HL-60 (cell line): Measurements from ENCODE around the gene CLSTN2.

Experiments
- DNase-seq, 2 experiments: peaks; one replicate each; pipeline ENCODE4 v3.0.0-alpha.2; 2010 to 2020; ENCODE audit warnings: low read depth in 1 of 2, low spot score in 1 of 2
- H3K27ac ChIP-seq: fragments of 250-450 bp; sonication (Bioruptor Pico); replicated peaks from 2 replicates; pipeline ENCODE4 v1.5.1; 2020; ENCODE audit warnings: mild to moderate bottlenecking, moderate library complexity
- H3K27me3 ChIP-seq: fragments of 250-450 bp; sonication (Bioruptor Pico); 2 replicates; pipeline ENCODE4 v1.5.1; 2021; ENCODE audit warnings: mild to moderate bottlenecking, moderate library complexity; ENCODE audit not compliant: insufficient read depth, poor library complexity, severe bottlenecking
- H3K4me3 ChIP-seq: replicated peaks from 2 replicates; pipeline ENCODE4 v1.5.1; 2011; ENCODE audit warnings: mild to moderate bottlenecking, control low read depth, low read length; ENCODE audit not compliant: insufficient read depth
- GABPA ChIP-seq: IDR thresholded peaks from 2 replicates; pipeline ENCODE4 v1.6.1; 2012; ENCODE audit warnings: low read depth
- POLR2AphosphoS5 ChIP-seq: IDR thresholded peaks from 2 replicates; pipeline ENCODE4 v1.6.1; 2012; ENCODE audit warnings: low read depth
- SPI1 ChIP-seq: IDR thresholded peaks from 2 replicates; pipeline ENCODE4 v1.6.1; 2012; ENCODE audit warnings: low read depth, mild to moderate bottlenecking, borderline replicate concordance
- TF ChIP-seq, protein P1 (sequence below): IDR thresholded peaks from one replicate; pipeline ENCODE4 v1.5.1; 2011; ENCODE audit warnings: low read length, control low read depth, inconsistent platforms; ENCODE audit not compliant: insufficient read depth
- TF ChIP-seq, protein P2 (sequence below): IDR thresholded peaks from 2 replicates; pipeline ENCODE4 v1.6.1; 2012; ENCODE audit warnings: low read depth; ENCODE audit not compliant: insufficient replicate concordance

The CLSTN2 gene

DNA sequence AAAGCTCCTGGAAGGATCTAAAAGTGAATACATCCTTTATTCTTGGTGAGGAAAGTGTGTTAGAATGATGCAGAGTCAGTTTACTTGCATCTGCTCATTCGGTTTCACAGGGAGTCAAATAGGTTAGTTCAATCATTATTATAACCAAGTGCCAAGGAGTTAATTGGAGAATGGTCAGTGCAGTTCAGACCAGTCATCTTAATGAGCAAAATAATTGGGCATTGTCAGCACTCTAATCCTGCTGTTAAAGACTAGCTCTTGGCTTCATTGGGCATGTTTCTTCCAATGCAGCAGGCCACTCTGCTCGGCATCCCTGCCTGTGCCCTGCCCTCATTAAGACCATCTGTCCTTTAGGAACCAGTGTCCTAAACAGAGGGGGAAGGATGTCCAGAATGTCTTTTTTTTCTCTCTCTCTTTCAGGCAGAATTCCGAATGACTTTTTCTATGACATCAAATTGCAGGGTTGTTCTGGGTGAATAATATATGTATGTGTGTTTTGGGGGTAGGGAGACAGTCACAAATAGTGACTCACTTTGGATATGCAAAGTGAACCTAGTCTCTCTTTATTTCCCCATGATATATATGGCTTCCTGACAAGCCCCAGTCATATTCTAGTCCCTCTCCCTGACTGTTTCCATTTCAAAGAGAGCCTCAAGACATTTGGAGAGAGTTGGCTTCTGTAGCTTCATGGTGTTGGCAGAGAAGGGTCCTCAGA, 537.5 kb downstream of the CLSTN2 start:
- Histone ChIP-seq H3K27ac (no peak overlapping the region), H3K27me3 (no peaks in the 10 kb centered on the region), H3K4me3 (no peak overlapping the region)
- DNase-seq: no peak
- TF ChIP-seq POLR2AphosphoS5 (no peak), GABPA (no peak), SPI1 (no peak)
- TF ChIP-seq, protein P1, sequence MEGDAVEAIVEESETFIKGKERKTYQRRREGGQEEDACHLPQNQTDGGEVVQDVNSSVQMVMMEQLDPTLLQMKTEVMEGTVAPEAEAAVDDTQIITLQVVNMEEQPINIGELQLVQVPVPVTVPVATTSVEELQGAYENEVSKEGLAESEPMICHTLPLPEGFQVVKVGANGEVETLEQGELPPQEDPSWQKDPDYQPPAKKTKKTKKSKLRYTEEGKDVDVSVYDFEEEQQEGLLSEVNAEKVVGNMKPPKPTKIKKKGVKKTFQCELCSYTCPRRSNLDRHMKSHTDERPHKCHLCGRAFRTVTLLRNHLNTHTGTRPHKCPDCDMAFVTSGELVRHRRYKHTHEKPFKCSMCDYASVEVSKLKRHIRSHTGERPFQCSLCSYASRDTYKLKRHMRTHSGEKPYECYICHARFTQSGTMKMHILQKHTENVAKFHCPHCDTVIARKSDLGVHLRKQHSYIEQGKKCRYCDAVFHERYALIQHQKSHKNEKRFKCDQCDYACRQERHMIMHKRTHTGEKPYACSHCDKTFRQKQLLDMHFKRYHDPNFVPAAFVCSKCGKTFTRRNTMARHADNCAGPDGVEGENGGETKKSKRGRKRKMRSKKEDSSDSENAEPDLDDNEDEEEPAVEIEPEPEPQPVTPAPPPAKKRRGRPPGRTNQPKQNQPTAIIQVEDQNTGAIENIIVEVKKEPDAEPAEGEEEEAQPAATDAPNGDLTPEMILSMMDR: no peak
- TF ChIP-seq, protein P2, sequence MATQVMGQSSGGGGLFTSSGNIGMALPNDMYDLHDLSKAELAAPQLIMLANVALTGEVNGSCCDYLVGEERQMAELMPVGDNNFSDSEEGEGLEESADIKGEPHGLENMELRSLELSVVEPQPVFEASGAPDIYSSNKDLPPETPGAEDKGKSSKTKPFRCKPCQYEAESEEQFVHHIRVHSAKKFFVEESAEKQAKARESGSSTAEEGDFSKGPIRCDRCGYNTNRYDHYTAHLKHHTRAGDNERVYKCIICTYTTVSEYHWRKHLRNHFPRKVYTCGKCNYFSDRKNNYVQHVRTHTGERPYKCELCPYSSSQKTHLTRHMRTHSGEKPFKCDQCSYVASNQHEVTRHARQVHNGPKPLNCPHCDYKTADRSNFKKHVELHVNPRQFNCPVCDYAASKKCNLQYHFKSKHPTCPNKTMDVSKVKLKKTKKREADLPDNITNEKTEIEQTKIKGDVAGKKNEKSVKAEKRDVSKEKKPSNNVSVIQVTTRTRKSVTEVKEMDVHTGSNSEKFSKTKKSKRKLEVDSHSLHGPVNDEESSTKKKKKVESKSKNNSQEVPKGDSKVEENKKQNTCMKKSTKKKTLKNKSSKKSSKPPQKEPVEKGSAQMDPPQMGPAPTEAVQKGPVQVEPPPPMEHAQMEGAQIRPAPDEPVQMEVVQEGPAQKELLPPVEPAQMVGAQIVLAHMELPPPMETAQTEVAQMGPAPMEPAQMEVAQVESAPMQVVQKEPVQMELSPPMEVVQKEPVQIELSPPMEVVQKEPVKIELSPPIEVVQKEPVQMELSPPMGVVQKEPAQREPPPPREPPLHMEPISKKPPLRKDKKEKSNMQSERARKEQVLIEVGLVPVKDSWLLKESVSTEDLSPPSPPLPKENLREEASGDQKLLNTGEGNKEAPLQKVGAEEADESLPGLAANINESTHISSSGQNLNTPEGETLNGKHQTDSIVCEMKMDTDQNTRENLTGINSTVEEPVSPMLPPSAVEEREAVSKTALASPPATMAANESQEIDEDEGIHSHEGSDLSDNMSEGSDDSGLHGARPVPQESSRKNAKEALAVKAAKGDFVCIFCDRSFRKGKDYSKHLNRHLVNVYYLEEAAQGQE: no peak

DNA sequence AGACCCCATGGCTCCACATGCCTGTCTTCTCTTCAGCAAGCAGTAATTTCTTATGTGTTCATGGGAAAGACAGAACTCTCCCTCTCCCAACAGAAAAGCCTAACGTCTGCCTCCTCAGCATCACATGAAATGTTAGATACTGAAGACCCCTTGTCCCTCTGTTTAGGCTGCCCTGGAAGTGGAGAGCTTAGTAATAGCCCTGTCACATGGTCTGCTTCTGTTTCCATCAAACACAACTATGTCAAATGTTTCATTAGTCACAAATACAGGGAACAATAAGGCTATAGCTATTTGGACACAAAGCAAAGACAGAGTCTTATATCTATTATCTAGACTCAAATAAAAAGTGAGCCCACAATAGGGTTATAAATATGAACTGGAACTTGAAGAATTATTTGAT, 552.6 kb downstream of the CLSTN2 start:
- H3K27ac ChIP-seq: no peak overlapping the region
- no peak for DNase-seq
- TF ChIP-seq POLR2AphosphoS5 (no peak), SPI1 (no peak), GABPA (no peak)
- TF ChIP-seq, protein P2: no peak
- TF ChIP-seq, protein P1: no peak

DNA sequence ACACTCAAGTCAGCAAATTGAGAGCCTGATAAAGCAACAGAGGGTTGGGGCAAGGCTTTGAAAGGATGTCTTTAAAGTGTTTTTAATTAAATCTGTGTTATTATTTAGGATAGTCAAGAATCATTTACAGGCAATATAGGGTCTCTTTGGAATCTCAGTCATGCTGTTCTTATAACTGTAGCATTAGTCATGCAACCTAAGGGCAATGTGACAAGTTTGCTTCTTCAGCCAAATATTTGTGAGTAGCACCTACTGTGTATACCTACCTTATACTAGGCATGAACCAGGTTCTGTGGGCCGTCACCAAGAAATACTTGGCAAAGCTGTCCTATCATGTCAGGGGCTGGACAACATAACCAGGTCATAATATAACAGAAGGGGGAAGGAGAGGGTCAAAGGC, 558.3 kb downstream of the CLSTN2 start:
- H3K27me3 ChIP-seq: no peaks in the 10 kb centered on the region
- H3K27ac ChIP-seq: no peak overlapping the region
- no peak overlapping the region for H3K4me3 ChIP-seq
- TF ChIP-seq GABPA: no peak
- TF ChIP-seq, protein P2: no peak
- TF ChIP-seq, protein P1: no peak
- TF ChIP-seq SPI1: no peak
- no peak for TF ChIP-seq POLR2AphosphoS5
- DNase-seq: no peak

More for the DNA sequence above, 552.6 kb downstream of the CLSTN2 start:
- H3K4me3 ChIP-seq: no peak overlapping the region
- H3K27me3 ChIP-seq: no peaks in the 10 kb centered on the region
